ENCODE results near the gene FBXL5.

Gene FBXL5

DNA sequence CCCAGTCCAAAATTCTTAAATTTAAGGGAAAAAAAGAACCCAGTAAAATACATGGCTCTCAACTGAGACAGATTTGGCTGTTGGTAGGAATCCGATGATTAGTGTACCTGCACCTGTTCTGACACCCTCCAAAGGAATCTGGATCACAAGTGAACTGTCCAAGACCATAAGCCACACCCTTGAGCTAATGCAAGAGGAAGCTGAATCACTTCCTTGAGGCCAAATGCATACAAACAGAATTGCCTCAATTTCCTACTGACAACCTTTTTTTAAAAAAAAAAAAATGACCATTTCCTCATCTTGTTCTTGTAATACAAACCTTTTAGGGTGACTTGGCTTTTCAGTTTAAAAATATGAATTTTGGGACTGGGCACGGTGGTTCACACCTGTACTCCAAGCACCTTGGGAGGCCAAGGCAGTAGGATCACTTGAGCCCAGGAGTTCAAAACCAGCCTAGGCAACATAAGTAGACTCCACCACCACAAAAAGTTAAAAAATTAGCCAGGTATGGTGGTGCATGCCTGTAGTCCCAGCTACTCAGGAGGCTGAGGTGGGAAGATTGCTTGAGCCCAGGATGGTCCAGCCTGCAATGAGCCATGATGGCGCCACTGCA lies 10.7 kb upstream of the FBXL5 start:
- no peak for DNase-seq (ENCODE audit: extremely low spot score)
- TF ChIP-seq, protein P1, sequence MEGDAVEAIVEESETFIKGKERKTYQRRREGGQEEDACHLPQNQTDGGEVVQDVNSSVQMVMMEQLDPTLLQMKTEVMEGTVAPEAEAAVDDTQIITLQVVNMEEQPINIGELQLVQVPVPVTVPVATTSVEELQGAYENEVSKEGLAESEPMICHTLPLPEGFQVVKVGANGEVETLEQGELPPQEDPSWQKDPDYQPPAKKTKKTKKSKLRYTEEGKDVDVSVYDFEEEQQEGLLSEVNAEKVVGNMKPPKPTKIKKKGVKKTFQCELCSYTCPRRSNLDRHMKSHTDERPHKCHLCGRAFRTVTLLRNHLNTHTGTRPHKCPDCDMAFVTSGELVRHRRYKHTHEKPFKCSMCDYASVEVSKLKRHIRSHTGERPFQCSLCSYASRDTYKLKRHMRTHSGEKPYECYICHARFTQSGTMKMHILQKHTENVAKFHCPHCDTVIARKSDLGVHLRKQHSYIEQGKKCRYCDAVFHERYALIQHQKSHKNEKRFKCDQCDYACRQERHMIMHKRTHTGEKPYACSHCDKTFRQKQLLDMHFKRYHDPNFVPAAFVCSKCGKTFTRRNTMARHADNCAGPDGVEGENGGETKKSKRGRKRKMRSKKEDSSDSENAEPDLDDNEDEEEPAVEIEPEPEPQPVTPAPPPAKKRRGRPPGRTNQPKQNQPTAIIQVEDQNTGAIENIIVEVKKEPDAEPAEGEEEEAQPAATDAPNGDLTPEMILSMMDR (IDR thresholded peaks at IDR 0.05; ENCODE audit: control extremely low read depth, extremely low read depth, low read depth, missing control alignments), result no peak
- ChIA-PET POLR2A (no interaction called here), CTCF (interaction anchor here (1.1 to 1.4 kb wide), 2 partner anchors 10 to 16 kb away, joined by 4 to 7 read pairs; partner anchors contain the start of gene FBXL5)

DNA sequence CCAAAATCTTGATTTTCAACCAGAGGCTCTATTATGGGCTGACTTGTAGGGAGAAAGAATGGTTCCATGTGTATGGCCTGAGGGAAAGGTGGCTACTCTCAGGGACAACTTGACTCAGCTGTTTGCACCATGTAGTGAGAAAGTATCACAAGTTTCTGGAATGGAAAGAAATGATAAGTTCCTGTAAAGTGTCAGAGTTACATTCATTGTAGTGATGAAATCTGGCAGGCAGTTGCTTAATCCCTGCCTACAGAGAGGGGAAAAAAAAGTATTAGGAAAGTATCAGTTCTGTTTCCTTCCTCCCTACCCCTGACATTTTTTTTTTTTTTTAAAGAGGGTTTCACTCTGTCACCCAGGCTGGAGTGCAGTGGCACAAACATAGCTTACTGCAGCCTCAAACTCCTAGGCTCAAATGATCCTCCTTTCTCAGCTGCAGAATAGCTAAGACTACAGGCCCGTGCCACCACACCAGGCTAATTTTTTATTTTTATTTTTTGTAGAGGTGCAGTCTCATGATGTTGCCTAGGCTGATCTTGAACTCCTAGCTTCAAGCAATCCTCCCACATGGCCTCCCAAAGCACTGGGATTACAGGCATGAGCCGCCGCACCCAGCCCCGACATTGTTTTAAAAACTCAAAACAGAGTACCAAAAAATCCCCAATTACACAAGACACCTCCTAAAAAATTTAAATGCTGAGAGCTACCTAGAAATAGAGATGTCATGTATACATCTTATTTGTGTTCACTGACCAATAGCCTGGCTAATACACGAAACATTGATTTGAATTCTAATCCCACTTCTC lies 4.8 kb upstream of the FBXL5 start:
- no peak for DNase-seq (ENCODE audit: extremely low spot score)
- CTCF ChIA-PET, result interaction anchor here (1.1 to 2.2 kb wide), 3 partner anchors 10 to 19 kb away, joined by 3 to 9 read pairs (median 4); no protein-coding TSS in a partner anchor

DNA sequence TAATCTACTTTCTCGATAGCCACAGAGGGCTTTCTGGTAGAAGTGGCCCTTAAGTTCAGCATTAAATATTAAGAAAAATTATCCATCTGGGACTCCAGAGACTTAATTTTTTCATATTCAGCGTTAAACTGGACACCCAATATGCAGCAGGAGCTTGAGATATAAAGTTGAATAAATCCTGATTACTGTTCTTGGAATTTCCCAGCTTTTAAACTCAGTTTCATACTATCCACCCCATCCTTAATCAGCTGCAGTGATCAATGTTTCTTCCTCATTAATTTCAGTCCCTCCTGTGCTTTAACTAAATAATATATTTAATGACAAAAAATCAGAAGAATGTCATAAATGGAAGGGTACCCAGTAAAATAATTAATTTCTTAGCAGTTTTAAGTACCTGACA lies 3.6 kb upstream of the FBXL5 start:
- TF ChIP-seq, protein P1 (IDR thresholded peaks at IDR 0.05; ENCODE audit: control extremely low read depth, extremely low read depth, low read depth, missing control alignments), result no peak
- CTCF ChIA-PET, result interaction anchor here (1.1 to 2.2 kb wide), 2 partner anchors 11 to 15 kb away, joined by 3 to 9 read pairs; no protein-coding TSS in a partner anchor
- DNase-seq (ENCODE audit: extremely low spot score), result no peak
- POLR2A ChIA-PET, result no interaction called here

More for the DNA sequence above, 4.8 kb upstream of the FBXL5 start:
- POLR2A ChIA-PET, result no interaction called here
- TF ChIP-seq, protein P1 (IDR thresholded peaks at IDR 0.05; ENCODE audit: control extremely low read depth, extremely low read depth, low read depth, missing control alignments), result no peak

DNA sequence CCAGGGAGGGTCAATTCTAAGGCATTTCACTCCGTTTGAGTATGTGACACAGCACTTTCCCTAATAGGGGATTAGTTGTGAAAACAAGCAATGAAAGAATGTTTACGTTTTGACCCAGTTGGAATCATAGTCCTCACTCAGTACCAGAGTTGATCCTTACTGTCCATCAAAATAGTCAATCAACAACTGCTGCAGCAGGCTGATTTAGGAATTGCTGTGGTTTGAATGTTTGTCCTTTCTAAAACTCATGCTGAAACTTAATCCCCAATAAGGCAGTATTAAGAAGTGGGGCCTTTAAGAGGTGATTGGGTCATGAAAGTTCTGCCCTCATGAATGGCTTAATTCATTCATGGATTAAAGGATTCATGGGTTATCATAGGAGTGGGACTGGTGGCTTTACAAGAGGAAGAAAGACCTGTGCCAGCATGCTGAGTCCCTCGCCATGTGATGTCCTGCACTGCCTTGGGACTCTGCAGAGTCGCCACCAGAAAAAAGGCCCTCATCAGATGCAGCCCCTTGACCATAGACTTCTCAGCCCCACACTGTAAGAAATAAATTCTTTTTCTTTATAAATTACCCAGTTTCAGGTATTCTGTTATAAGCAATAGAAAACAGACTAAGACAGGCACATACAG lies 3.1 kb upstream of the FBXL5 start:
- TF ChIP-seq, protein P1 (IDR thresholded peaks at IDR 0.05; ENCODE audit: control extremely low read depth, extremely low read depth, low read depth, missing control alignments), result no peak
- POLR2A ChIA-PET, result no interaction called here
- DNase-seq (ENCODE audit: extremely low spot score), result no peak
- CTCF ChIA-PET, result no interaction called here

DNA sequence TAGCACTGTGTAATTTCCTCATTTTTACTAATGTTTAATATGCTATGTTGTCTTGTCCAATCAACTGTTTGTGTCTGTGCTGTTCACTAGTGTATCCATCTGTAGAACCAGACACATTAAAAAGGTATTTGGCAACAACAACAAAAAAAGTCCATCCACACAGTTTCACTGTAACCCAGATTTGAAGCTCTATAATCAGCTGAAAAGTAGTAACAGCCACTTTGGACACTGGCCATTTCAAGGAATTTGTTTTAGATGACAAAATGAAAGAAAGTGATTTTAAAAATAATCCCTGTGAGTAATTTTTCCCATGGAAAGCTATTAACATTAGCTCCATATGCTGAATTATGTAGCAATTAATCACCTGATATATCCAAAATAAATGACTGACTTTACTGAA lies 2.2 kb upstream of the FBXL5 start:
- CTCF ChIA-PET, result interaction anchor here (1.1 to 2.8 kb wide), 2 partner anchors 8 to 16 kb away, joined by 6 to 7 read pairs; no protein-coding TSS in a partner anchor
- DNase-seq (ENCODE audit: extremely low spot score), result no peak
- POLR2A ChIA-PET, result no interaction called here
- TF ChIP-seq, protein P1 (IDR thresholded peaks at IDR 0.05; ENCODE audit: control extremely low read depth, extremely low read depth, low read depth, missing control alignments), result no peak

DNA sequence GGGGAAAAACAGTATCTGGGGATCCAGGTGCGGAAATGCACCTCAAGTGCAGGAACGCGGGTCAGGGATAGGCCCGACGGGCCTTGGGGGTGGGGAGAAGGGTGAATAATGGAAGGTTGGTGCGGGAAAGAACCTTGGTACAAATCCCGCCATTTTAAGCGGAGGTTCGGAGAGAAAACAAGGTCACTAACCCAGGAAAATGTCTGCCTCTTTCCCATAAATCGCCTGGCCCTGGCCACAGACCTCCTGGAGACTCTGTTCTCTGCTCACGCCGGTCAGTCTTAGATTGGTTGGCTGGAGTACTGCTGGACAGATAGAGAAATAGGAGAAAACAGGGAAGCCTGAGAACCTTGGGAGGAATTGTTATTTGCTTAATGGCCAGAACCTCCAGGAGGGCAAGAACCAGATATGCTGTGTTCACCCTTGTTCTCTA lies 897 bp upstream of the FBXL5 start:
- CTCF ChIA-PET, result interaction anchor here (1.0 to 2.8 kb wide), 2 partner anchors 9 to 26 kb away, joined by 3 to 7 read pairs; no protein-coding TSS in a partner anchor
- TF ChIP-seq, protein P1 (IDR thresholded peaks at IDR 0.05; ENCODE audit: control extremely low read depth, extremely low read depth, low read depth, missing control alignments), result no peak
- POLR2A ChIA-PET, result no interaction called here
- no peak for DNase-seq (ENCODE audit: extremely low spot score)

Measured in GM10248 (cell line).